NCI-H1417 treated with DMSO at 0.1 percent for 48 hours (cell line): Measurements from ENCODE around the gene CDX2.

Experiments
- DNase-seq: peaks from one replicate; lab custom pipeline; 2025; lab: John Stamatoyannopoulos, UW

The CDX2 gene

DNA sequence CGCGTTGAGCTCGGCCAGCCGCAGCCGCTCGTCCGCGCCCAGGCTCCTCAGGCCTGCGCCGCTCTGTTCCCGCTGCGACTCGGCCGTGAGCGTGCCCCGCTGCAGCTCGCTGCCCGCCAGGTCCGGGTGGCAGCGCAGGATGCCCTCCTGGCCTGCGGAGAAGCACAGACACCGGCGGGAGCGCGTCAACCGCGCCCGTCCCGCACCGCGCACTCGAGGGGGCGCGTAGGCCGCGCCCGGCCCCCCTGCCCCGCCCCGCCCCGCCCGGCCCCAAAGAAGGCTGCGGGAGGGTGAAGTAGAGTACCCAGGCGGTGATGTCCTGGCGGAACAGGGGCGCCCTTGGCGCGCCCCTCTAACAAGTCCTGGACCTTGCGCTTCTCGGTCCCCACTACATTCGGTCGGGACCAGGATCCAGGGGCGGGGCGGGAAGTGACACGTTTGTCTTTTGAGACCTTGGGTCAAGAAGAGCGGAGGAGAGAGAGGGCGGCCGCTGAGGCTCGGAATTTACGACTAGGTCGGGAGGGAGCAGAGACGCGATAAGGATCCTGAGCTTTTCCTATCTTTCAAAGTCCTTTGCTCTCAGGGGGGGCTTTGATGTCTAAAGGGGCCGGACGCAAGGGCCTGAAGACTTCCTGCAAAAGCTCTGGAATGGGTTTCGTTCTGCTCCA is 9.3 kb upstream of the CDX2 start:
- DNase-seq: no peak

DNA sequence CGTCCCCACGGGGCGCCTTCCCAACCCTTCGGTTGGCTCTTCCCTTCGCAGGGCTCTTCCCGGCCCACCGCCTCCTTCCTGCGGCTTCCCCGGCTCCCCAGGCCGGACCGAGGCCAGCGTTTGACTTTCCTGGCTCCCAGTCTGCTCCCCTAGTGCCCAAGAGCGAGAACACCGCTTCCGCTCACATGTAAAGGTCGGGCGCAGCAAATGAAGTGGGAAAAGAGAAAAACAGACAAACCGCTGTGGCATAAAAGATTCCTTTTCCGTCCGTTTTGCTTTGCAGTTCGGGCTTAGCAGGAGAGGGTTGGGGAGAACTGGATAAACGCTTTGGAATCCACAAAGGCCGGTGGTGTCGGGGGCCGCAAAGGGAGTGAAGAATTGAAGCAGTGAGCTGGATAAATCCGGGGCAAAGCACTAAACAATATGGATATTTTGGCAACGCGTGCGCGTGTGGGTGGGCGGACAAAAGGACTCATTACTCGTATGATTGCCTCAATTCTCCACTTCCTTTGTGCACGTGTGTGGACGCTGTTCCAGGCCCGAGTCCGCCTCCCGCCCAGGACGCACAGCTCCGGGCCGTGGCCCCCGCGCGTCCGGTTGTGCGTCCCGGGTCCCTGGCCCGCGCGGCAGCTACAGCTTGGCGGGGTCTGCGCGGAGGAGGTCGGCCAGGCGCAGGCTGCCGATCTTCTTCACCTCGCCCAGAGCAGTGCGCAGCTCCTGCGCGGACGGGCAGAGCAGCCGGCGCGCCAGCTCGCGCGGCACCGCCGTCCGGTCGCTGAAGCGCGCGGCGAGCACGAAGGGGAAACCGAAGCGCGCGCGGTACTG is 8.6 kb upstream of the CDX2 start:
- DNase-seq: no peak

DNA sequence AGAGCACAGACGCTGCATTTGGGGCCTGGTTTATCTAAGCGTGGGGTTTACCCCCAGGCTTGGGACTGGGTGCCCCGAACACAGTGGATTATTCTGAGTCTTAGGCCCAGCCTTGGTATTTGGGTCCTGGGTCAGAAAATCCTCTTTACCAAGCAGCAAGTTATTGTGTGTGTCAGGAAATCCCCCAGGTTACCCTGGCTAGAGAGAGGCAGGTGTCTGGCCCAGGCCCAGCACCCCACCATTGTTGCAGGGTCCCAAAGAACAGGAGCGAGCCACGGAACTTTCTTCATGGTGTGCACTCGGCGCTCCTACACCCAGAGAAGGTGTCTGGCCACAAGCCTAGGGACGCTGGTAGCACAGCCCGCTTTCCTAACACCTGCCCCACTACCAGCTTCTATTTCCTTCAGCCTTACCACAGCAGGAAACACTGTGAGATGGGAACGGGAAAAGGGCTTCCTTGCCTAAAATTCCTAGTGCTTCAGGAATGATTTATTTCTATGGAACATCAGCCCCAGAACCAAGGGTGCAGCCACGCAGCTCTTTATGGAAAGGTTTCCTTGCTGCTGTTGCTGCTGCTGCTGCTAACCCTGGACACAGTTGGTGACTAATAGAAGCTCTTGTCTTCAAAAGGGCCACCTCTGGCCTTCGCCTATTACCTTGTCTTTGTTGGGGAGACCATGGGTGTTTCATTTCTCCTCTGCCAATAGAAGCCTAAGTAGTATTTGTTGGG is 7.4 kb upstream of the CDX2 start:
- DNase-seq: no peak

DNA sequence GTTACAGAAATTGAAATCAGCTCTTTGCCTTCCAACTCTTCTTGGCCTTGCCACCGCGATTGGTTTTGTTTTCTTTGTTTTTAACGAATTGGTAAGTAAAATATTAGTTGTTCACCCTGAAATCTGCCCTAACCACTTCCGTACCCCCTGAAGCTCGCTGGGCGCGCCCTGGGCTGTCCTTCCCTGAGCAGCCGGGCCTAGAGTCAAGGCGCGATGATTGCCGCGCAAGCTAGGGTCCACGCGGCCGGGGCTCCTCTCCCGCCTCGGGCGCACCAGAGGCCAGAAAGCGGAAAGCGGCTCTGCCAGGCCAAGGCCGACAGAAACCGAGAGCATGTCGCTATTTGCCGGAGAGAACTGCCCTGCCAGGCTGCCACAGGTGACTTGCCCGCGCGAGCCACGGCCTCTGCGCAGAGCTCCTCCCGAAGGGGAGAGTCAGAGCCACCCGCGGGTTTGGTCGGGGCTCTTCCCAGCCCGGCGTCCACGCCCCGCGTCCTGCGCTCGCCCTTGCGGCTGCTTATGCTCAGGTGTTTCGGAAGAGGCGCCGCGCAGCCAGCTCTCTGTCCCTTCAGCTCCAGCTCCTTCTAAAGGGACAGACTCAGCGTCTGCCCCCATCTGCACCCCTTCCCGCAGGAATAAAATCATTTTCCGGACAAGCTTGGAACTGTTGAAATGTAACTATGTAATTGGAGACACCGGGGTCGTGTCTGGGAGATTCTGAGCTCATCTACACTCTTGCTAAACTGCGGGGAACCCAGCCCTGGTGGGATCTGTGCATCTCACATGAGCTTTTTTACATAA is 6.6 kb upstream of the CDX2 start:
- DNase-seq: no peak

DNA sequence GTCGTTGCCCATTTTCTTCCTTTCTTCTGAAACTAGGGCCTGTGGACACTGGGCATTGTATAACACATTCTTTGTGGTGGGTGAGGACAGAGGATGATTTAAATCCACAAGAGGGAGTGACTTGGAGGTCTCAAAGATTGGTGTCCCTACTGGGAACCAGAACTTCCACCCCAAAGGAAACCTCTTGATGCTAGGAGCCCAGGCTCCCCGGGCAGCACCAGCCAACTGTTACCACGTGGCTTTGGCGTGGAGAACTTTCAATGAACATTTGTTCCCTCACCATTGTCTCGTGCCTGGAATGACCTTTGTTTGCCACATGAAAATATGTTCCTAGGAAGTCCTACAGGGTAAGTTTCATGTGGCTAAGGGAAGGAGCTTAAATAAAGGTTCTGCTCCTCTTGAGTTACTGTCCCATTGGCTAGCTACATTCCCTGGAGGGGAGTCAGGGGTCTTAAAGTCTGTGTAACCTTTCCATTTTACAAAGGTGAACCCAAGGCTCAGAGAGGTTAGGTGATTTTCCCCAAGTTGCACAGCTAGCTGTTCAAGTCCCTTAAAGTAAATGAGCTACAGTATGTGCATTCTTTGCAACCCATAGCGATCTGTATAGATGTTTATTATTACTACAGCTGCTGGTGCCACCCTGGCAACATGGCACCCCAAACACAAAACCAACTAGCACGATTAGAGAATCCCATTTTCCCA is 5.0 kb upstream of the CDX2 start:
- no peak for DNase-seq

DNA sequence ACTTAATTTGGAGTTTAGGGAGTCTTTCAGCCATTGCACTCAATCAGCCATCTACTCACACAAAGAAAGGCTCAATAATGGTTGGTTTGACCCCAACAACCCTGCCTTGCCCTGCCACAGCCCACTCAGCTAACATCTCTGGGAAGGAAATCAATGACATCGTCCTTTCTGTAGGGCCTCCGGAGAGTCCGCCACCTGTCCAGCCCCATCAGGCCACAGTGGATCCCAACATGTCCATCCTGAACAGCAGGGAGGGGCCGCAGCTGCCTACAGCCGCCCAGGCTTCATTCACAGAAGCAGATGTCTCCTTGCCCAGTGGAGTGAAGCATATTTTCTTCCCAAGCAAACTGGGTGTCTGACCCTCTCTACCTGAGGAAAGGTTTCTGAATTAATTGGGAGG is 4.2 kb upstream of the CDX2 start:
- no peak for DNase-seq

DNA sequence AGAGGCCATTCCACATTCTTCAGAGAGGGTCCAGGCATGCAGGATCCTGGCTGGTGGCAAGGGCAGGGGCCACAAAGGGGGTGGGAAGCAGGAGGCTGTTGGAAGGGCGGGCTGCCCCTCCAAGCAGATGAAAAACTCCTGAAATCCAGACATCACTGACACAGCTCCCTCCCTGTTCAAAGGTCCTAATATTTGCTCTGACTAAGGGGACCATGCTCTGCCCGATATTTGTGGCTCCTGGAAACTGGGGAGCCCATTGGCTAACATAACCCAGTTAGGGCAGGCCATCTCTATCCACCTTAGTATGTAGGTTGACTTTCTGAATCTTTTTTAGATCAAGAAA is 3.3 kb upstream of the CDX2 start:
- DNase-seq: no peak

DNA sequence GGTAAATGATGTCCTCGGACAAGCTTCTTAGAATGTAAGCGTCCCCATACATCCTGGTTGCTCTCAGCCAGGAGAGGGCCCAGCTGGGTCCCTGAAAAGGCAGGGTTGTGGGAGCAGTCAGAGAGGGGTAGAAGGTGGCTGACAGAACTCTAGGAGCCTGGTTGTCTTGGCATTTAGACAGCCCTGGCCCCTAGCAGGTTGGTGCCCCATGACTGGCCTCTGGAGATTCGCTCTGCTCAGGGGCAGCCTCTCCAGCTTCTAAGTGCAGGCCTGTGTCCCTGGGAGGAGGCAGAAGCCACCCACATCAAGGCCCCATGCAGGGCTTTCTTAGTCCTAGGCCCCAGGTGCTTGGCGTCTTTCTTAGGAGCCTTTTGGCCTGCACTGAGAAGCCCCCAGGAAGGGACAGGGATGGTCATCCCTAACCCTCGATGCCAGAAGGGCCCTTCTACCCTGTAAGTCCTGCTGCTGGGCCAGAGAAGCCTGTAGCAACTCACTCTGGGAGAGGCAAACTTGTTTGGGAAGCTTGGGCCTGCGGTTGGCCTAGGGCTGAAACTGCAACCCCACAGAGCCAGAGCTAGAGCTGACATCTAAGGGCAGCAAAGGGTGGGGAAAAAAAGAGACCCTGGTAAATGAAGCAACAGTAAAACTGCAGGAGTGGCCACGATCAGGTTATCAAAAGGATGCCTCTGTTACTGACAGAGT is 2.8 kb upstream of the CDX2 start:
- no peak for DNase-seq

DNA sequence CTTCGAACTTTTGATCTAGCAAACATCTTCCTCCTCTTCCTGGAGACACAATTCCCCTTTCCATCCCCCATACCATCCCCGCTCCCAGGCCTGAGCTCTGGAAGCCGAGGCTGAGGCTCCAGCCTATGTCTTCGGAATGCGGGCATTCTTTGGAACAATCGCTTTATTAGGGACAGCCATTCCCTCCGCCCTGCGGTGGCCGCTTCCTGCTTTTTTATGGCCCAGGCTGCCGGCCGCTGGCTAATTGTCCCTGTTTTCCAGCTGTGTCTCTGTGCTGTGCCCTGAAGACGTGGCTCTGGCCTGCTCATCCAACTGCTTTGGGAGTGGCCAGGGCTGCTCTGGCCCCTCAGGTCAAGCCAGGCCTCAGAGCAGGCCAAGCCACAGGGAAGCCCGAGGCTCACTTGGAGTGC is 2.1 kb upstream of the CDX2 start:
- no peak for DNase-seq

DNA sequence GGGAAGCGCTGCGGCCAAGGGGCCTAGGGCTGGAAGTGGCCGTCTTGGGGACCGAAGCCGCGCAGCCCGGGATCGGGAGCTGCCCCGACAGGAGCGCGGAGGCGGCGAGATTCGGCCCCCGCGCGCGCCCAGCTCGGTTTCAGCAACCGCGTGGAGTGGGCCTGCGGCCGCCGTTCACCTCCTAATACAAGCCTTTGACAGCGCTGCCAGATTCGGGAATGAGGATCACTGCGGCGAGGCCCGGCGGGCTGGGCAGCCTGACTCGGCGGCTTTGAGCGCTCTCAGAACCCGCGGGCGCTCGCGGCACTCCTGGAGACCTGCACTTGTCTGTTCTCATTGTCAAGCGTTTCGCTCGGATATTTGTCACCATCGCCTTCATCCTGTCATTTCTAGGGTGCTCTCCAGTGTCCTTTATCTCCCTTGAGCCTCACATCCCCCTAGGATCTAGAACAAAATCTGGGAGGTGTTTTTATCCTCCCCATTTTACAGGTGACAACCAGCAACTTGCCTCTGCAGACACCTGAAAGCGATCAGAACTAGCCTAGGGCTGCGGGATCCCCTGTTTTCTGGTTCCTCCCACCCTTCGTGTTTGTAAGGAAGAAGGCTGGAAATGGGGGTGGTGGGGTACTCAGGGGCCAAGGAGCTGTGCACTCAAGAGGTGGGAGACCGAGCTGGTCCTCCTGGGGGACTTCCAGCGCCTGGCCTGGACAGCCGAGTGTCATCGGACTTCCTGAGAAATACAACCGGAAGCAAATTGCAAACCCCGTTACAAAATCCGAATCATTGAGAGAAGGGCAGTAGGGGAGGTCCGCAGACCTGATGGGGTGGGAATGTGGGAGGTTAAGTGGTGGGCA is 1.5 kb upstream of the CDX2 start:
- DNase-seq: no peak

DNA sequence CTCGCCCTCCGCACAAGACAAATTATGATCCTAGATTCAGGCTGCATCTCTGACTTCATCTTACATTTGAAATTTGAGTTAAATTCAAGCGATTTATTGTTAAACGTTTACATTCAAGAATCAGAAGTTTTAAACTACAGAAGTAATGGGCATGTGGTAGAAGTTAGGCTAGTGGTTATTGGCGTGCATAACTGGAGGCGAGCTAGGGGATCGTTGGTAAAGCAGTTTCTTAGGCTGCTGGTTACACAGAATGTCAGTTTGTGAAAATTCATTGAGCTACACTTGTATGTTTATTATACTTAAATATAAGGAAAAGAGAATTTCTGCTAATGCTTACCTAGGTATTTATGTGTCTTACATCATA is 733 bp upstream of the CDX2 start:
- no peak for DNase-seq

DNA sequence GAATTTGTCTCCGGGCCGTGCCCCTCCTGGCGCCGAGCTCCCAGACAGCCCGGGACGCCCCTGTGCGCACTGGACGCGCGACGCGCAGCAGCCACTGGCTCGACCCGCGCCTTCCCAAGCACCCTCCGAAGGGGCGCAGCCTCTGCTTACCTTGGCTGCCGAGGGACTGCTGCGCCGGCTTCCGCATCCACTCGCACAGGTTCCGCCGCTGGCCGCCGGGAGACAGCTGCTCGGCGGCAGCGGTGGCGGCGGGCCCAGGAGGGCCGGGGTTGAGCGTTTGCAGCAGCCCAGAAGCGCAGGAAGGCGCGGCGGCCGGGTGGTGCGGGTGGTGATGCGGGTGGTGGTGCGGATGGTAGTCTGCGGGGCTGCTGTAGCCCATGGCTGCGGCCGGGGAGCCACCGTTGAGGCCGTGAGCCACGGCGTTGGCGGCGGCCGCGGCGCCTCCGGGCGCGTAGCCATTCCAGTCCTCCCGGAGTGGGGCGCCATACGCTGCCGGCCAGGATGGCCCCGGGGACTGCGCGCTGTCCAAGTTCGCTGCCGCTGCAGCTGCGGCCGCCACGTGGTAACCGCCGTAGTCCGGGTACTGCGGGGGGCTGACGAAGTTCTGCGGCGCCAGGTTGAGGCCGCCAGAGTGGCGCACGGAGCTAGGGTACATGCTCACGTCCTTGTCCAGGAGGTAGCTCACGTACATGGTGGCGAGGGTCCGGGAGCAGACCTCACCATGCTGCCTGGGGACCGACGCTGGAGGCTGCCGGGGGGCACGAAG is 616 bp downstream of the CDX2 start:
- DNase-seq: no peak

DNA sequence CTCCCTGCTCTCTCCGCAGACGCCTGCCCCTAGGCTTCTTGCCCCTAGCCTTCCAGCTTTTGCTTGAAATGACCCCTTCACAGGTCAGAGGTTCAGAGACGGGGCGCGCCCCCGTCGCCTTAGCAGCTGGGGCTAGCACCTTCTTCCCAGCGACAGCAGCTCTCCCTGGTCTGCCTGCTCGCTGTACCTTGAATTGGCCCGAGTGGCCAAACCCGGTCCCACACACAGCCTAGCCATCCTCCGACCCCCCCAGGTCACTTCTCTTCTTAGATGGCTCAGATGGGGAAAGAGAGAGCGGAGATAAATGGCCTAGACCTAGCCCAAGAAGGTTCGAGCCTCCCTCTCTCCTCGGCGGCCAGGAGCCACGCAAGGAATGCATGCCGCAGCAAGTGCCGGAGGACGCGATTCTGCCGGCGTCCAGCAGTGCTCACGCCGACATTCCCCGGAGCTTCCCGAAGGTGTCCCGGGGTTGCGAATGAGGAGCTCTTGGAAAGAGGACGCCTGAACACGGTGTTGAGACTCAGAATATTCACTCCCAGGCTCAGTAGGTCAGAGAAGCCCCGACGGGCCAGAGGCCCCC is 1.3 kb downstream of the CDX2 start:
- no peak for DNase-seq

DNA sequence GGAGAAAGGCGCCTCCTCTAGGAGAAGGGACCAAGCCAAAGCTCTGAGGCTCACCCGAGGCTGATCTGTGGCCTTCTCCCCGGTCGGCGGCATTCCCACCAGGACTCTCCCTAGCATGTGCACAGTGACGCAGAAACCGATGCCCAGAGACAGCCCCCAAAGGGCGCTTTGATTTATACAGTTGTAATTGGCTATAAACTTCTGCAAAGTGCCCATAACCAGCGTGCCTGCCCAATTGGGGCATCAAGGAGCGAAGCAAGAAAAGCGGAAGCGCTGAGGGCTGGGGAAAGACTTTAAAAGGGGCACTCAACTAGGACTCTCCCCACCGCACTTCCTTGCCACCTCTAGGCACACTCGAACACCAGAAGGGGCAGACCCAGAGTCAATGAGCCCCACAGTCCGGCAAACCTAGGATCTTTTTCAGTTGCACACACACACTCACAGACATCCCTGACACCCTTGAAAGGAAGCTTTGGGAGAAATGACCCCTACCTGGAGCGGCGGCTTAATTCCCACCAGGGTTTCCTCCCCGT is 1.8 kb downstream of the CDX2 start:
- no peak for DNase-seq

DNA sequence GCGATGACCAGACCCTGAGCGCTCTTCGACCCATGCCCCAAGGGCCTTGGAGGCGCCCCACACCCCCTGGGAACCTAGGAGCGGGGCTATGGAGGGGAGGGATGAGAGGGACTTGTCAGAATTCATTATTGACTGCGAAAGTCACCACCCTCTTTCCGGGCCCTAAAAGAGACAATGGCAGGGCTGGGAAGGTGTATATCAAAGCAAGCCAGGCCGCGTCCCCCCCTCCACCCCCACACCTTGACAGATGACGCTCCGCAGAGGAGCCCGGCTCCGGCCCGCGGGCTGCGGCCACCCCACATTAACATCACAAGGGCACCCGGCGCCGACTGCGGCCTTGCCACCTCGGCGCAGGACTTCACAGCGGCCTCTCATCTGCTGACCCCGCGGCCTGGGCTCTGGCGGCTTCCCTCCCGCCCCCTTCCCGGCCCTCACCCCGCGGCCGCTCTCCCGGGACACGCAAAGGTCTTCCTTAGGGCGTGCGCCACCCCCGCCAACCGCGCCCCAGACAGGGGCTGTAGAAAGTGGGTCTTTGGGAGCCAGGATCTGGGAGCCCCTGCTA is 2.4 kb downstream of the CDX2 start:
- DNase-seq: no peak

DNA sequence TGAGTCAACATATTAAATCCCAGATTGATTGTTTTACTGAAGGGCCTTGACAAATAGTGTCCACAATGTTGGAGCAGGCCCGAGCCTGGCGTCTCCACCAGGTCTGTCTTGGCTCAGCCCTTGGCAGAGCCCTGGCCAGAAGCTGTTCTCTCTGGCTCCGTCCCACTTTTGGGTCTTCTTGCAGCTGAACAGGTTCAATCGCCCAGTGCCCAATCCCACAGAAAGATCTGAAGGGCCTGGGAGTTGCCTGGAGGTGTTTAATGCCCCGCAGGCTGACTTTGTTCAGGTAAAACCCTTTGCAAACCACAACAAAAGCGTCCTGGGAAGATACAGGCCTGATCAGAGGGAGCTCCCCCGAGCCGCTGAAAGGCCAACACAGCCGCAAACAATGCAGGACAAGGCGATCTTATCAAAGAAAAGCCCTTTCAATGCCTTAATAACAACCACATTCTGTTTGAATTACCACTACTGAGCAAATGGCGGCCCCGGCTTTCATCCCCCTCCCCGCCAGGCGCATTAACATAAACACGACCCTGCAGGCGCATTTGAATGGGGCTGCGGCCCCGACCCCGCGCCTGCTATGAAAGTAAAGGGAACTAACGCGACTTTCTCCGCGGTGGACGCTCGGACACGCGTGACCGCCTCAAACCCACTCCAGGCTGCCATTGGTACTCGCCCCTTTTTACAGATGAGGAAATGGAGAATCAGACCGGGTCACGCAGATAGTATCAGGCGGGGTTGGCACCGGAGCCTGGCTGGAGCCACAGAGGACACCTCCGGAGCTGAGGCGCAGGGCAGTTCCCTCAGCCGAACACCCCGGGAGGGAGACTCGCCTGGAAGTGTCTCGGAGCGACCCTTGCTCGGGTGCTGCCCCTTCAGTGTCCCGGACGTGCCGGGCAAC is 3.1 kb downstream of the CDX2 start:
- DNase-seq: no peak

DNA sequence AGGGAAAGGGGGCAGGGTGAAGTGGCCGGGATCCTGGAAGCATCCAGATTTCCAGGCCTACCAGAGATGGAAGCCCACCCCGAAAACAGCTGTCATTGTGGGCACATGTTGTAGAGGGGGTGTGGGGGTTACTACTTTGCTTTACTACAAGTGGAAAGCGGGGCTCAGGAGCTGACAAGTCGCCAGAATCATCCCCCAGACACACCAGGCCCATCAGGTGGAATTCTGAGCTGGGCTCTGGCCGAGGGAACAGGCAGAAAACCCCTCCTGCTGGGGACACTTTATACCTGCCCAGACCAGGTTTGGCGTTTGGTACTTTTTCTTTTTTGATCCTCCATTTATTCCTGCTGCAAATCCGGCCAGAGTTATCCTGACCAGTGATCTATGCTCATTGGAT is 3.8 kb downstream of the CDX2 start:
- no peak for DNase-seq
